SK-N-SH (cell line): ENCODE results near the gene FAM107A. TPM values are rescaled to one million over a fixed set of nuclear protein-coding genes. Genes with fewer than 3 reads are reported as not detected.

Experiments used
- CTCF ChIA-PET: fragments of 300-600, 350-600 bp; formaldehyde crosslinking; extraction: SDS; loops from one replicate; lab custom pipeline; 2021; lab: Yijun Ruan, JAX
- POLR2A ChIA-PET: fragments of 350-600 bp; sonication (Branson Sonifier 250); formaldehyde crosslinking; extraction: SDS; loops from one replicate; lab custom pipeline; 2020; ENCODE audit warnings: antibody characterized with exemption, inconsistent platforms; lab: Yijun Ruan, JAX
- DNase-seq: peaks from one replicate; pipeline ENCODE4 v3.0.0; 2012
- H2AFZ ChIP-seq: fragments of 200-600 bp; sonication (generic); 2 replicates; pipeline ENCODE4 v1.8.1; 2016; ENCODE audit warnings: antibody characterized with exemption, mild to moderate bottlenecking, low read depth
- H3F3A ChIP-seq: fragments of 200-600 bp; sonication (generic); replicated peaks from 2 replicates; pipeline ENCODE3; 2016; ENCODE audit warnings: antibody characterized with exemption, mild to moderate bottlenecking; ENCODE audit not compliant: insufficient read depth
- H3K27ac ChIP-seq, 2 experiments: fragments of 200-500 bp in 1 of 2; fragments of 200-600 bp in 1 of 2; sonication (Bioruptor generic) in 1 of 2; sonication (generic), shearing (Covaris generic) in 1 of 2; 2 replicates each; pipeline versions ENCODE4 v1.5.1 to v1.6.1; 2014 to 2016; ENCODE audit warnings: low read depth in 2 of 2, inconsistent platforms in 1 of 2, low read length in 1 of 2, mild to moderate bottlenecking in 1 of 2, mixed read lengths in 1 of 2
- H3K27me3 ChIP-seq: fragments of 200-600 bp; sonication (generic), shearing (Covaris generic); 2 replicates; pipeline ENCODE4 v1.6.1; 2016; ENCODE audit warnings: mixed run types; ENCODE audit not compliant: insufficient read depth
- H3K36me3 ChIP-seq, 2 experiments: fragments of 200-500 bp in 1 of 2; fragments of 200-600 bp in 1 of 2; sonication (Bioruptor generic) in 1 of 2; sonication (generic) in 1 of 2; replicated peaks in 1 of 2; 2 replicates each; pipeline versions ENCODE3 to v1.5.1; 2014 to 2016; ENCODE audit warnings: low read length in 1 of 2, mild to moderate bottlenecking in 1 of 2; ENCODE audit not compliant: insufficient read depth in 2 of 2, control insufficient read depth in 1 of 2
- H3K4me1 ChIP-seq, 2 experiments: fragments of 200-500 bp in 1 of 2; fragments of 200-600 bp in 1 of 2; sonication (Bioruptor generic) in 1 of 2; sonication (generic), shearing (Covaris generic) in 1 of 2; 2 replicates each; pipeline versions ENCODE4 v1.5.1 to v1.6.1; 2014 to 2016; ENCODE audit warnings: low read depth in 1 of 2, low read length in 1 of 2, mixed run types in 1 of 2; ENCODE audit not compliant: insufficient read depth in 2 of 2, control insufficient read depth in 1 of 2
- H3K4me2 ChIP-seq: fragments of 200-600 bp; sonication (generic), shearing (Covaris generic); 2 replicates; pipeline ENCODE4 v1.6.1; 2017; ENCODE audit warnings: mixed run types
- H3K4me3 ChIP-seq, 2 experiments: fragments of 200-500 bp in 1 of 2; fragments of 200-600 bp in 1 of 2; sonication (Bioruptor generic) in 1 of 2; sonication (generic), shearing (Covaris generic) in 1 of 2; 2 replicates each; pipeline versions ENCODE4 v1.5.1 to v1.8.1; 2014 to 2016; ENCODE audit warnings: low read depth in 2 of 2, inconsistent platforms in 1 of 2, low read length in 1 of 2, mild to moderate bottlenecking in 1 of 2, mixed read lengths in 1 of 2, moderate library complexity in 1 of 2
- H3K79me2 ChIP-seq: fragments of 200-600 bp; sonication (generic); 2 replicates; pipeline ENCODE4 v1.8.1; 2017; ENCODE audit warnings: mild to moderate bottlenecking; ENCODE audit not compliant: insufficient read depth
- H3K9ac ChIP-seq: fragments of 200-600 bp; sonication (generic); 2 replicates; pipeline ENCODE4 v1.6.1; 2017; ENCODE audit warnings: mixed run types
- H3K9me2 ChIP-seq: fragments of 200-600 bp; sonication (generic); 2 replicates; pipeline ENCODE4 v1.6.1; 2017; ENCODE audit warnings: mixed run types
- H3K9me3 ChIP-seq: fragments of 200-600 bp; sonication (generic); 2 replicates; pipeline ENCODE4 v1.6.1; 2017; ENCODE audit warnings: mixed run types, mild to moderate bottlenecking, moderate library complexity
- H4K20me1 ChIP-seq: fragments of 200-600 bp; sonication (generic); 2 replicates; pipeline ENCODE4 v1.6.1; 2017; ENCODE audit warnings: mild to moderate bottlenecking, mixed run types; ENCODE audit not compliant: insufficient read depth
- FOXJ3 ChIP-seq: sonication (generic); formaldehyde crosslinking; IDR thresholded peaks from 2 replicates; pipeline ENCODE4 v1.5.1; 2020; ENCODE audit warnings: mild to moderate bottlenecking, missing genetic modification reagents
- GABPA ChIP-seq: IDR thresholded peaks from 2 replicates; pipeline ENCODE4 v1.4.0; 2012; ENCODE audit warnings: low read depth, mild to moderate bottlenecking
- GATA2 ChIP-seq: sonication (generic); formaldehyde crosslinking; IDR thresholded peaks from 2 replicates; pipeline ENCODE4 v1.5.0; 2020; ENCODE audit warnings: mild to moderate bottlenecking, missing genetic modification reagents
- MEF2A ChIP-seq: IDR thresholded peaks from 2 replicates; pipeline ENCODE4 v1.4.0; 2012; ENCODE audit warnings: low read depth, borderline replicate concordance
- NFIC ChIP-seq: IDR thresholded peaks from 2 replicates; pipeline ENCODE4 v1.4.0; 2012; ENCODE audit warnings: borderline replicate concordance
- NRF1 ChIP-seq: IDR thresholded peaks from 2 replicates; pipeline ENCODE4 v1.6.1; 2012; ENCODE audit warnings: low read depth, mild to moderate bottlenecking, low read length
- POLR2AphosphoS5 ChIP-seq: IDR thresholded peaks from 2 replicates; pipeline ENCODE4 v1.6.1; 2012; ENCODE audit warnings: low read depth, low read length
- TAF1 ChIP-seq: IDR thresholded peaks from 2 replicates; pipeline ENCODE4 v1.6.1; 2012; ENCODE audit warnings: low read depth, mild to moderate bottlenecking, low read length, moderate library complexity, borderline replicate concordance
- TCF12 ChIP-seq: IDR thresholded peaks from 2 replicates; pipeline ENCODE4 v1.4.0; 2012
- TEAD4 ChIP-seq: IDR thresholded peaks from 2 replicates; pipeline ENCODE4 v1.4.0; 2012; ENCODE audit warnings: mild to moderate bottlenecking, borderline replicate concordance; ENCODE audit not compliant: insufficient read depth
- YY1 ChIP-seq: IDR thresholded peaks from 2 replicates; pipeline ENCODE4 v1.4.0; 2012; ENCODE audit warnings: low read depth, mild to moderate bottlenecking
- WGBS: methylation state at CpG from one replicate; pipeline ENCODE4 v1.1.6; 2017; ENCODE audit warnings: low lambda C conversion rate; 5-methylcytosine and 5-hydroxymethylcytosine counted together
- polyA plus RNA-seq, 3 experiments: library from polyadenylated mRNA; depleted of rRNA; stranded (reverse); fragments of >200 nt; gene quantifications; 2 replicates each; pipeline ENCODE4 v1.2.3, GENCODE V29; 2012
- TF ChIP-seq, protein P1 (sequence below): fragments of 150-350 bp; IDR thresholded peaks from 2 replicates; pipeline ENCODE4 v1.6.1; 2017; ENCODE audit warnings: antibody characterized with exemption, low read length, low read depth, borderline replicate concordance
- TF ChIP-seq, protein P2 (sequence below): IDR thresholded peaks from 2 replicates; pipeline ENCODE4 v1.6.1; 2012; ENCODE audit warnings: mild to moderate bottlenecking, low read depth, low read length, moderate library complexity
- TF ChIP-seq, protein P3 (sequence below): fragments of 150-350 bp; IDR thresholded peaks from 2 replicates; pipeline ENCODE4 v1.6.1; 2016; ENCODE audit warnings: mild to moderate bottlenecking, low read depth, low read length
- TF ChIP-seq, protein P4 (sequence below): fragments of 200-600 bp; sonication (generic); IDR thresholded peaks from 2 replicates; pipeline ENCODE4 v1.6.1; 2017; ENCODE audit warnings: antibody characterized with exemption, mild to moderate bottlenecking, moderate library complexity

The FAM107A gene
- polyA plus RNA-seq, 1 of the 3 experiments (the other 2 are of a cell fraction) = 0.02 TPM

DNA sequence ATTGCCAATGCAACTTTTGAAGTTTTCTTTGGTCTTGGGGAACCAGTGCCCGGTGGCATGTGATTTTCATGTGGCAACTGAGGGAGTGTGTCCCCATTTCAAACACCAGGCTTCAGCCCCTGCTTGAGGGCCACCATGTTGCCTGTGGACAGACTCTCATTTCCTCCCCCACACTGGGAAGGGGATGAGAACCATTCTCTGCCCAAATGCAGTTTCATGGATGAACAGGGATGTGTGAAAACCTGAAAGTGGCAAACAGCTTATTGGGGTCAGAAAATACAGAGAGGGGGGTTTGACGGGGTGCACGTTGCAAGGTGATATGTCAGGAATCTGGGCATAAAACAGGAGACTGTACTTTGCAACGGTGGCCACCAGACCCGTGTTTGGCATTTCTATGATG lies 6.3 kb downstream of the FAM107A start:
- ChIA-PET POLR2A (no interaction called here), CTCF (interaction anchor here (1.0 to 17.3 kb wide), 6 partner anchors 14 to 1239 kb away, joined by 3 to 446 read pairs (median 16); partner anchors contain the start of gene KCTD6)
- H3K9me2 ChIP-seq = no peaks in the 10 kb centered on the region
- DNase-seq = no peak
- H2AFZ ChIP-seq = no peak overlapping the region
- H3K4me1 ChIP-seq = peaks cover 0 to 17% of the 10 kb centered on the region in 2 experiments; a peak in 1 of 4 replicates
- no peak for TF ChIP-seq TAF1
- TF ChIP-seq TCF12 = no peak
- no peak for TF ChIP-seq GATA2 (CRISPR knock-in tag)
- TF ChIP-seq, protein P1, sequence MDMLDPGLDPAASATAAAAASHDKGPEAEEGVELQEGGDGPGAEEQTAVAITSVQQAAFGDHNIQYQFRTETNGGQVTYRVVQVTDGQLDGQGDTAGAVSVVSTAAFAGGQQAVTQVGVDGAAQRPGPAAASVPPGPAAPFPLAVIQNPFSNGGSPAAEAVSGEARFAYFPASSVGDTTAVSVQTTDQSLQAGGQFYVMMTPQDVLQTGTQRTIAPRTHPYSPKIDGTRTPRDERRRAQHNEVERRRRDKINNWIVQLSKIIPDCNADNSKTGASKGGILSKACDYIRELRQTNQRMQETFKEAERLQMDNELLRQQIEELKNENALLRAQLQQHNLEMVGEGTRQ = no peak
- TF ChIP-seq TEAD4 = no peak
- no peak for TF ChIP-seq YY1
- TF ChIP-seq NRF1 = no peak
- TF ChIP-seq POLR2AphosphoS5 = no peak
- TF ChIP-seq FOXJ3 (CRISPR knock-in tag) = no peak
- TF ChIP-seq, protein P2, sequence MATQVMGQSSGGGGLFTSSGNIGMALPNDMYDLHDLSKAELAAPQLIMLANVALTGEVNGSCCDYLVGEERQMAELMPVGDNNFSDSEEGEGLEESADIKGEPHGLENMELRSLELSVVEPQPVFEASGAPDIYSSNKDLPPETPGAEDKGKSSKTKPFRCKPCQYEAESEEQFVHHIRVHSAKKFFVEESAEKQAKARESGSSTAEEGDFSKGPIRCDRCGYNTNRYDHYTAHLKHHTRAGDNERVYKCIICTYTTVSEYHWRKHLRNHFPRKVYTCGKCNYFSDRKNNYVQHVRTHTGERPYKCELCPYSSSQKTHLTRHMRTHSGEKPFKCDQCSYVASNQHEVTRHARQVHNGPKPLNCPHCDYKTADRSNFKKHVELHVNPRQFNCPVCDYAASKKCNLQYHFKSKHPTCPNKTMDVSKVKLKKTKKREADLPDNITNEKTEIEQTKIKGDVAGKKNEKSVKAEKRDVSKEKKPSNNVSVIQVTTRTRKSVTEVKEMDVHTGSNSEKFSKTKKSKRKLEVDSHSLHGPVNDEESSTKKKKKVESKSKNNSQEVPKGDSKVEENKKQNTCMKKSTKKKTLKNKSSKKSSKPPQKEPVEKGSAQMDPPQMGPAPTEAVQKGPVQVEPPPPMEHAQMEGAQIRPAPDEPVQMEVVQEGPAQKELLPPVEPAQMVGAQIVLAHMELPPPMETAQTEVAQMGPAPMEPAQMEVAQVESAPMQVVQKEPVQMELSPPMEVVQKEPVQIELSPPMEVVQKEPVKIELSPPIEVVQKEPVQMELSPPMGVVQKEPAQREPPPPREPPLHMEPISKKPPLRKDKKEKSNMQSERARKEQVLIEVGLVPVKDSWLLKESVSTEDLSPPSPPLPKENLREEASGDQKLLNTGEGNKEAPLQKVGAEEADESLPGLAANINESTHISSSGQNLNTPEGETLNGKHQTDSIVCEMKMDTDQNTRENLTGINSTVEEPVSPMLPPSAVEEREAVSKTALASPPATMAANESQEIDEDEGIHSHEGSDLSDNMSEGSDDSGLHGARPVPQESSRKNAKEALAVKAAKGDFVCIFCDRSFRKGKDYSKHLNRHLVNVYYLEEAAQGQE = no peak
- TF ChIP-seq, protein P3, sequence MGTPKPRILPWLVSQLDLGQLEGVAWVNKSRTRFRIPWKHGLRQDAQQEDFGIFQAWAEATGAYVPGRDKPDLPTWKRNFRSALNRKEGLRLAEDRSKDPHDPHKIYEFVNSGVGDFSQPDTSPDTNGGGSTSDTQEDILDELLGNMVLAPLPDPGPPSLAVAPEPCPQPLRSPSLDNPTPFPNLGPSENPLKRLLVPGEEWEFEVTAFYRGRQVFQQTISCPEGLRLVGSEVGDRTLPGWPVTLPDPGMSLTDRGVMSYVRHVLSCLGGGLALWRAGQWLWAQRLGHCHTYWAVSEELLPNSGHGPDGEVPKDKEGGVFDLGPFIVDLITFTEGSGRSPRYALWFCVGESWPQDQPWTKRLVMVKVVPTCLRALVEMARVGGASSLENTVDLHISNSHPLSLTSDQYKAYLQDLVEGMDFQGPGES = no peak
- TF ChIP-seq, protein P4, sequence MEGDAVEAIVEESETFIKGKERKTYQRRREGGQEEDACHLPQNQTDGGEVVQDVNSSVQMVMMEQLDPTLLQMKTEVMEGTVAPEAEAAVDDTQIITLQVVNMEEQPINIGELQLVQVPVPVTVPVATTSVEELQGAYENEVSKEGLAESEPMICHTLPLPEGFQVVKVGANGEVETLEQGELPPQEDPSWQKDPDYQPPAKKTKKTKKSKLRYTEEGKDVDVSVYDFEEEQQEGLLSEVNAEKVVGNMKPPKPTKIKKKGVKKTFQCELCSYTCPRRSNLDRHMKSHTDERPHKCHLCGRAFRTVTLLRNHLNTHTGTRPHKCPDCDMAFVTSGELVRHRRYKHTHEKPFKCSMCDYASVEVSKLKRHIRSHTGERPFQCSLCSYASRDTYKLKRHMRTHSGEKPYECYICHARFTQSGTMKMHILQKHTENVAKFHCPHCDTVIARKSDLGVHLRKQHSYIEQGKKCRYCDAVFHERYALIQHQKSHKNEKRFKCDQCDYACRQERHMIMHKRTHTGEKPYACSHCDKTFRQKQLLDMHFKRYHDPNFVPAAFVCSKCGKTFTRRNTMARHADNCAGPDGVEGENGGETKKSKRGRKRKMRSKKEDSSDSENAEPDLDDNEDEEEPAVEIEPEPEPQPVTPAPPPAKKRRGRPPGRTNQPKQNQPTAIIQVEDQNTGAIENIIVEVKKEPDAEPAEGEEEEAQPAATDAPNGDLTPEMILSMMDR = no peak
- TF ChIP-seq MEF2A = no peak
- no peak for TF ChIP-seq GABPA
- TF ChIP-seq NFIC = no peak
- TF ChIP-seq, all 33 proteins: peak for 0
- Histone ChIP-seq H3K4me3 (no peak overlapping the region), H3K9ac (no peak overlapping the region), H3K36me3 (no peaks in the 10 kb centered on the region), H4K20me1 (no peaks in the 10 kb centered on the region), H3K79me2 (no peaks in the 10 kb centered on the region), H3K27me3 (no peaks in the 10 kb centered on the region), H3K27ac (no peak overlapping the region), H3K9me3 (no peaks in the 10 kb centered on the region), H3F3A (no peaks in the 10 kb centered on the region), H3K4me2 (no peak overlapping the region)
- WGBS = 65% methylated on average over 4 of the region's 5 CpGs
